ENCODE results near the gene TMEM187.

DNA sequence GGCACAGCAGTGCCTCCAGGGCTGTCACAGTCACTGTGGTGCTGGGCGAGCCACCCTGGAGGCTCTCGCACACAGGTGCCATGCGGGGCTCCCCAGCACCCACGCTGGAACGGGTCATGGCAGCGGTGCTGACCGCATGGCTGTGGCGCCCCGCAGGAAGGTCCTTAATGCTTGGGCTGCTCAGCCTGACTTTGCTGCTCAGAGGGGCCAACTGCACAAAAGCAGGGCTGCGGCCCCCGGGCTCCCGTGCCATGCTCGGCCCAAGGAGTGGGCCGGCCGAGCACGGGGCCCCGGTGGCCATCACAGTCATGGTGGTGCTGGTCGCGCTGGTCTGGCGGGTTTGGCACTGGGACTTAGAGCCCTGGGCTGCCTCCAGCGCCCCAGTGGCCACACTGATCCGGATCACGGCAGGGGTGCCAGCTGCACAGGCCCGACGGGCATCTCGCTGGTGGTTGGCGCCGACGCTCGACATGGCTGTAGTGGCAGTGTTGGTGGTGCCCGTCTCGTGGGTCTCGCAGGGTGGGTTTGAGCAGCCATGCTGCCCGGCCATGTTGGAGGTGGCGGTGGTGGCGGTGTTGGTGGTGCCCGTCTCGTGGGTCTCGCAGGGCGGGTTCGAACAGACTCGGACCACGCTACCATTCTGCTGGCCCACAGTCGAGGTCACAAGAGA is 17.9 kb upstream of the TMEM187 start:
- TF ChIP-seq, protein P1, sequence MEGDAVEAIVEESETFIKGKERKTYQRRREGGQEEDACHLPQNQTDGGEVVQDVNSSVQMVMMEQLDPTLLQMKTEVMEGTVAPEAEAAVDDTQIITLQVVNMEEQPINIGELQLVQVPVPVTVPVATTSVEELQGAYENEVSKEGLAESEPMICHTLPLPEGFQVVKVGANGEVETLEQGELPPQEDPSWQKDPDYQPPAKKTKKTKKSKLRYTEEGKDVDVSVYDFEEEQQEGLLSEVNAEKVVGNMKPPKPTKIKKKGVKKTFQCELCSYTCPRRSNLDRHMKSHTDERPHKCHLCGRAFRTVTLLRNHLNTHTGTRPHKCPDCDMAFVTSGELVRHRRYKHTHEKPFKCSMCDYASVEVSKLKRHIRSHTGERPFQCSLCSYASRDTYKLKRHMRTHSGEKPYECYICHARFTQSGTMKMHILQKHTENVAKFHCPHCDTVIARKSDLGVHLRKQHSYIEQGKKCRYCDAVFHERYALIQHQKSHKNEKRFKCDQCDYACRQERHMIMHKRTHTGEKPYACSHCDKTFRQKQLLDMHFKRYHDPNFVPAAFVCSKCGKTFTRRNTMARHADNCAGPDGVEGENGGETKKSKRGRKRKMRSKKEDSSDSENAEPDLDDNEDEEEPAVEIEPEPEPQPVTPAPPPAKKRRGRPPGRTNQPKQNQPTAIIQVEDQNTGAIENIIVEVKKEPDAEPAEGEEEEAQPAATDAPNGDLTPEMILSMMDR (IDR thresholded peaks at IDR 0.05; ENCODE audit: poor library complexity) = no peak
- TF ChIP-seq EZH2 (IDR thresholded peaks at IDR 0.05; ENCODE audit: borderline replicate concordance) = no peak
- no peak for TF ChIP-seq EZH2phosphoT487 (IDR thresholded peaks at IDR 0.05; ENCODE audit: low read depth, severe bottlenecking, unreplicated experiment)
